GM12892 (cell line): ENCODE data around the gene CBFB.

Source experiments
- POLR2A ChIP-seq: IDR thresholded peaks from 2 replicates; pipeline ENCODE4 v1.6.1; 2011; ENCODE audit warnings: low read depth, low read length, control low read depth
- POLR2AphosphoS5 ChIP-seq: IDR thresholded peaks from 2 replicates; pipeline ENCODE4 v1.6.1; 2011; ENCODE audit warnings: low read depth, low read length, control low read depth
- TAF1 ChIP-seq: IDR thresholded peaks from 2 replicates; pipeline ENCODE4 v1.6.1; 2011; ENCODE audit warnings: low read depth, mild to moderate bottlenecking, control low read depth, low read length, borderline replicate concordance

DNA sequence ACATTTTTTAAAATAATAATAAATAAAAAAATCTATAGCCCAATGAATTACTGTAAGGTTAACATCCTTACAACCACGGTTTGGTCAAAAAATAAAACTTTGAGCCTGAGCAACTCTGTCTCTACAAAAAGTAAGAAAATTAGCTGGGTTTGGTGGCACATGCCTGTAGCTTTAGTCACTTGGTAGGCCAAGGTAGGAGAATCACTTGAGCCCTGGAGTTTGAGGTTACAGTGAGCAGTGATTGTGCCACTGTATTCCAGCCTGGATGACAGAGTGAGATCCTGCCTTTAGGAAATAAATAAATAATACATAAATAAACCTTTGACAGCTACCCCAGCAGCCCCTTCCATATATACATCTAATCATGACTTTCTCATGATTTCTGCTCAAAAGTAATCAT, 53.9 kb downstream of the CBFB start:
- TF ChIP-seq TAF1 = no peak
- TF ChIP-seq POLR2A = no peak
- no peak for TF ChIP-seq POLR2AphosphoS5
